Neutrophil (primary cell): Measurements from ENCODE around the gene AMOTL1.

Experiments used
- H3K27ac ChIP-seq: fragments of 200-600 bp; sonication (generic); 2 replicates; pipeline ENCODE4 v1.5.1; 2016; ENCODE audit warnings: mild to moderate bottlenecking, moderate library complexity
- H3K27me3 ChIP-seq: fragments of 200-600 bp; sonication (generic); 2 replicates; pipeline ENCODE4 v1.6.0; 2016; ENCODE audit warnings: mild to moderate bottlenecking
- H3K36me3 ChIP-seq: fragments of 200-600 bp; sonication (generic); 2 replicates; pipeline ENCODE4 v1.5.1; 2017
- H3K4me1 ChIP-seq, 2 experiments: fragments of 200-600 bp in 1 of 2; sonication (generic) in 1 of 2; 1 replicate in 1 of 2; 2 replicates in 1 of 2; pipeline versions ENCODE4 v1.5.1 to v1.6.1; 2013 to 2016; ENCODE audit warnings: low read depth in 1 of 2, low read length in 1 of 2, mild to moderate bottlenecking in 1 of 2, moderate library complexity in 1 of 2; ENCODE audit not compliant: control insufficient read depth in 1 of 2, insufficient read depth in 1 of 2
- H3K4me3 ChIP-seq, 2 experiments: fragments of 200-600 bp in 1 of 2; sonication (generic) in 1 of 2; 1 replicate in 1 of 2; 2 replicates in 1 of 2; pipeline ENCODE4 v1.5.1; 2013 to 2016; ENCODE audit warnings: low read depth in 1 of 2, low read length in 1 of 2, mild to moderate bottlenecking in 1 of 2, moderate library complexity in 1 of 2
- H3K9me3 ChIP-seq: fragments of 200-600 bp; sonication (generic); 2 replicates; pipeline ENCODE4 v1.5.1; 2016
- TF ChIP-seq, protein P1 (sequence below): fragments of 200-600 bp; sonication (generic); IDR thresholded peaks from 2 replicates; pipeline ENCODE4 v1.5.1; 2016; ENCODE audit warnings: antibody characterized with exemption

Gene AMOTL1

DNA sequence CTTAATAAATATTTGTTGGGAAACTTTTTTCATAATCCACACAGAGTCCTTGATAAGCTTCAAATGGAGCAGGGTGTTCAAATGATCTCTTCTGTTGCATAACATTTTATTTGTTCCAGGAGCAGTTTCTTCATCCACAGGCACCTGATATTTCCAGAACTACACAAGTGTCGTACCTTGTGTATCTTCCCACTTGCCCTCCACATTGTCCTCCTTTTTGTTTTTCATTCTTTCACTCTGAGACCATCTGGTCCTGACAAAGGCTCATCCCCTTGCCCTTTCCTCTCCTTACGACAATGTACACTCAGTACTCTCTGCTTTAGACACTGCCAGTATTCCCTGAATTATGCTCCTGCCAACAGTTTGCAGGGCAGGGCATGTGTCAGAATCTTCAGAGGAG, 5.2 kb upstream of the AMOTL1 start:
- Histone ChIP-seq H3K4me3 (no peak overlapping the region), H3K9me3 (no peaks in the 10 kb centered on the region), H3K27me3 (peaks cover 27% of the 10 kb centered on the region), H3K4me1 (peaks cover 0 to 2% of the 10 kb centered on the region in 2 experiments), H3K27ac (no peak overlapping the region), H3K36me3 (no peaks in the 10 kb centered on the region)
- TF ChIP-seq, protein P1, sequence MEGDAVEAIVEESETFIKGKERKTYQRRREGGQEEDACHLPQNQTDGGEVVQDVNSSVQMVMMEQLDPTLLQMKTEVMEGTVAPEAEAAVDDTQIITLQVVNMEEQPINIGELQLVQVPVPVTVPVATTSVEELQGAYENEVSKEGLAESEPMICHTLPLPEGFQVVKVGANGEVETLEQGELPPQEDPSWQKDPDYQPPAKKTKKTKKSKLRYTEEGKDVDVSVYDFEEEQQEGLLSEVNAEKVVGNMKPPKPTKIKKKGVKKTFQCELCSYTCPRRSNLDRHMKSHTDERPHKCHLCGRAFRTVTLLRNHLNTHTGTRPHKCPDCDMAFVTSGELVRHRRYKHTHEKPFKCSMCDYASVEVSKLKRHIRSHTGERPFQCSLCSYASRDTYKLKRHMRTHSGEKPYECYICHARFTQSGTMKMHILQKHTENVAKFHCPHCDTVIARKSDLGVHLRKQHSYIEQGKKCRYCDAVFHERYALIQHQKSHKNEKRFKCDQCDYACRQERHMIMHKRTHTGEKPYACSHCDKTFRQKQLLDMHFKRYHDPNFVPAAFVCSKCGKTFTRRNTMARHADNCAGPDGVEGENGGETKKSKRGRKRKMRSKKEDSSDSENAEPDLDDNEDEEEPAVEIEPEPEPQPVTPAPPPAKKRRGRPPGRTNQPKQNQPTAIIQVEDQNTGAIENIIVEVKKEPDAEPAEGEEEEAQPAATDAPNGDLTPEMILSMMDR, result no peak

DNA sequence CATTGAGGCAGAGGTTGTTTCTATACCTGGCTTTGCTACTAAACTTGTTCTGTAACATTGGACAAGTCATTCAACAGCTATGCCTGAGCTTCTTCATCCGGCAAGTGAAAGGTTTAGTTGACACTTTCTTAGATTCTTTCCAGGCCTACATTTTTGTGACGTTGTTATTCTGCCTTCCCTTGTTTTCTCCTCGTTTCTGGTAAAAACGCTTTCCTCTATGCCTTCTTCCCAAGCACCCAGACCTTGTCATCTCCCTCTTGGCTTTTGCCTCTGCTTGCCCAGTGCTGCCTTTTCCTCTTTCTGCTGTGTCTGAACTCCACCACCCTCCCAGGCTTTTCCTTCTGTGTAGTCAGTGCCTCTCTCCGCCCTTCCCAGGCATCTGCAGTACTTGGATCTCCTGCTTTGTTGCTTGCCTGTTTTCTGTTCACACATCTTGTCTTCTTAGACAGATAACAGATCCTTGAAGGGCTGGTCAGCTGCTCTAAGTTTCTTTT, 1.4 kb upstream of the AMOTL1 start:
- Histone ChIP-seq H3K36me3 (no peaks in the 10 kb centered on the region), H3K9me3 (no peaks in the 10 kb centered on the region), H3K27ac (no peak overlapping the region), H3K4me3 (no peak overlapping the region), H3K4me1 (peaks cover 21 to 25% of the 10 kb centered on the region in 2 experiments), H3K27me3 (peaks cover 55% of the 10 kb centered on the region)
- TF ChIP-seq, protein P1, result no peak

- H3K9me3 ChIP-seq, result no peaks in the 10 kb centered on the region
- TF ChIP-seq, protein P1, result no peak
- no peak overlapping the region for H3K27ac ChIP-seq
- no peaks in the 10 kb centered on the region for H3K36me3 ChIP-seq
- H3K4me3 ChIP-seq, result no peak overlapping the region
- H3K27me3 ChIP-seq, result peaks cover 55% of the 10 kb centered on the region
- H3K4me1 ChIP-seq, result peaks cover 24 to 30% of the 10 kb centered on the region in 2 experiments
Observed at GRCh38 chr11:94767291-94767690, 865 bp upstream of the AMOTL1 start.

- H3K36me3 ChIP-seq, result no peaks in the 10 kb centered on the region
- peaks cover 55% of the 10 kb centered on the region for H3K27me3 ChIP-seq
- H3K4me1 ChIP-seq, result peaks cover 24 to 31% of the 10 kb centered on the region in 2 experiments
- H3K4me3 ChIP-seq, result peak overlapping the region; percentile 51 to 58
- H3K9me3 ChIP-seq, result no peaks in the 10 kb centered on the region
- H3K27ac ChIP-seq, result no peak overlapping the region
- TF ChIP-seq, protein P1, result no peak
Observed at GRCh38 chr11:94768602-94769541, 716 bp downstream of the AMOTL1 start.

DNA sequence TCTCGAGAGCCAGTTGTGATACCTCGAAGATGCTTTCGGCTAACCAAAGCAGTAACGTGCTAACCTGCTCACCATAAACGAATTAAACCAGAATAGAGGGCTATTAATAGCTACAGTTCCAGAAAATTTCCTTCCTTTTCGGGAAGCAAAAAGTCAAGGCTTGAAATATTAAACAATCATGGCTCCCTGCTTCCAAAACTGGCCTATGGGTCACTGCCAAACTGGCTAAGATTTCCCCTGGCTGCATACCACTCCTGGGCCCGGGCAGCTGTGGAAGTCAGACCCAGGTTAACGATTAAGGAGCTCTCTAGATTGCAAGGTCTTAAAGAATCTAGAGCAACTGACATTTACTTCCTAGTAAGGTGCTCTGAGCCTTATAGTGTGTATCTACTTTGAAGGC, 1.7 kb downstream of the AMOTL1 start:
- Histone ChIP-seq H3K9me3 (no peaks in the 10 kb centered on the region), H3K27me3 (peaks cover 51% of the 10 kb centered on the region), H3K4me1 (peaks cover 24 to 31% of the 10 kb centered on the region in 2 experiments), H3K36me3 (no peaks in the 10 kb centered on the region), H3K27ac (no peak overlapping the region), H3K4me3 (no peak overlapping the region)
- TF ChIP-seq, protein P1, result no peak
